ENCODE measurements around the gene ATP5F1A. TPM values are rescaled to one million over a fixed set of nuclear protein-coding genes. Genes with fewer than 3 reads are reported as not detected.

ATP5F1A gene
- total and polyA plus RNA-seq, 4 donors = 175 to 389 (median 293) TPM

- peaks cover 0 to 2% (median 0%) of the 10 kb centered on the region in 4 donors for H3K9me3 ChIP-seq (ENCODE audit: control insufficient read depth in 4 of 4, insufficient read depth in 3 of 4, low read length in 3 of 4)
- H3K9ac ChIP-seq (ENCODE audit: insufficient read depth in 1 of 2, low read length in 2 of 2) = no peak overlapping the region
- no peak overlapping the region for H3K4me3 ChIP-seq
- ATAC-seq (ENCODE audit: insufficient read depth, low FRiP score) (no peak), DNase-seq (no peak)
- no peaks in the 10 kb centered on the region for H3K27me3 ChIP-seq (ENCODE audit: control insufficient read depth in 3 of 3, insufficient read depth in 3 of 3, low read length in 2 of 3)
- 79 to 87% methylated on average over 1 of the region's 1 CpG for WGBS, 2 donors
- no peaks in the 10 kb centered on the region for H3K36me3 ChIP-seq (ENCODE audit: control insufficient read depth in 4 of 4, insufficient read depth in 4 of 4, low read length in 4 of 4)
- H3K27ac ChIP-seq (ENCODE audit: low read depth in 1 of 2, low read length in 1 of 2) = no peak overlapping the region
- H3K4me1 ChIP-seq (ENCODE audit: control insufficient read depth in 5 of 5, insufficient read depth in 5 of 5, low read length in 5 of 5) = peaks cover 0 to 4% (median 0%) of the 10 kb centered on the region in 5 donors
- no peak for TF ChIP-seq CTCF (IDR thresholded peaks at IDR 0.05; ENCODE audit: control extremely low read depth, extremely low read depth)
Observed at GRCh38 chr18:46061796-46062195, 36.3 kb downstream of the ATP5F1A start.

- H3K27me3 ChIP-seq (ENCODE audit: control insufficient read depth in 3 of 3, insufficient read depth in 3 of 3, low read length in 2 of 3) = no peaks in the 10 kb centered on the region
- no peak overlapping the region for H3K4me3 ChIP-seq
- peaks cover 0 to 4% (median 0%) of the 10 kb centered on the region in 5 donors for H3K4me1 ChIP-seq (ENCODE audit: control insufficient read depth in 5 of 5, insufficient read depth in 5 of 5, low read length in 5 of 5)
- peaks cover 0 to 2% (median 0%) of the 10 kb centered on the region in 4 donors for H3K9me3 ChIP-seq (ENCODE audit: control insufficient read depth in 4 of 4, insufficient read depth in 3 of 4, low read length in 3 of 4)
- H3K36me3 ChIP-seq (ENCODE audit: control insufficient read depth in 4 of 4, insufficient read depth in 4 of 4, low read length in 4 of 4) = no peaks in the 10 kb centered on the region
- no peak overlapping the region for H3K27ac ChIP-seq (ENCODE audit: low read depth in 1 of 2, low read length in 1 of 2)
- ATAC-seq (ENCODE audit: insufficient read depth, low FRiP score) (no peak), DNase-seq (no peak)
- no peak overlapping the region for H3K9ac ChIP-seq (ENCODE audit: insufficient read depth in 1 of 2, low read length in 2 of 2)
- 85 to 92% methylated on average over 3 of the region's 3 CpGs for WGBS, 2 donors
- TF ChIP-seq CTCF (IDR thresholded peaks at IDR 0.05; ENCODE audit: control extremely low read depth, extremely low read depth) = no peak
Observed at GRCh38 chr18:46061387-46061786, 36.7 kb downstream of the ATP5F1A start.

- H3K27me3 ChIP-seq (ENCODE audit: control insufficient read depth in 3 of 3, insufficient read depth in 3 of 3, low read length in 2 of 3) = no peaks in the 10 kb centered on the region
- peaks cover 0 to 4% (median 0%) of the 10 kb centered on the region in 5 donors for H3K4me1 ChIP-seq (ENCODE audit: control insufficient read depth in 5 of 5, insufficient read depth in 5 of 5, low read length in 5 of 5)
- H3K4me3 ChIP-seq = no peak overlapping the region
- no peaks in the 10 kb centered on the region for H3K36me3 ChIP-seq (ENCODE audit: control insufficient read depth in 4 of 4, insufficient read depth in 4 of 4, low read length in 4 of 4)
- no peak for TF ChIP-seq CTCF (IDR thresholded peaks at IDR 0.05; ENCODE audit: control extremely low read depth, extremely low read depth)
- DNase-seq (no peak), ATAC-seq (ENCODE audit: insufficient read depth, low FRiP score) (no peak)
- WGBS, 2 donors = 80 to 83% methylated on average over 3 of the region's 3 CpGs
- peaks cover 0 to 2% (median 0%) of the 10 kb centered on the region in 4 donors for H3K9me3 ChIP-seq (ENCODE audit: control insufficient read depth in 4 of 4, insufficient read depth in 3 of 4, low read length in 3 of 4)
- H3K9ac ChIP-seq (ENCODE audit: insufficient read depth in 1 of 2, low read length in 2 of 2) = no peak overlapping the region
- no peak overlapping the region for H3K27ac ChIP-seq (ENCODE audit: low read depth in 1 of 2, low read length in 1 of 2)
Observed at GRCh38 chr18:46060359-46060841, 37.7 kb downstream of the ATP5F1A start.

- DNase-seq (no peak), ATAC-seq (ENCODE audit: insufficient read depth, low FRiP score) (no peak)
- H3K36me3 ChIP-seq (ENCODE audit: control insufficient read depth in 4 of 4, insufficient read depth in 4 of 4, low read length in 4 of 4) = no peaks in the 10 kb centered on the region
- TF ChIP-seq CTCF (IDR thresholded peaks at IDR 0.05; ENCODE audit: control extremely low read depth, extremely low read depth) = no peak
- H3K9me3 ChIP-seq (ENCODE audit: control insufficient read depth in 4 of 4, insufficient read depth in 3 of 4, low read length in 3 of 4) = no peaks in the 10 kb centered on the region
- 51 to 63% methylated on average over 4 of the region's 4 CpGs for WGBS, 2 donors
- H3K4me1 ChIP-seq (ENCODE audit: control insufficient read depth in 5 of 5, insufficient read depth in 5 of 5, low read length in 5 of 5) = peaks cover 0 to 6% (median 3%) of the 10 kb centered on the region in 5 donors
- H3K27me3 ChIP-seq (ENCODE audit: control insufficient read depth in 3 of 3, insufficient read depth in 3 of 3, low read length in 2 of 3) = no peaks in the 10 kb centered on the region
- no peak overlapping the region for H3K27ac ChIP-seq (ENCODE audit: low read depth in 1 of 2, low read length in 1 of 2)
- no peak overlapping the region for H3K9ac ChIP-seq (ENCODE audit: insufficient read depth in 1 of 2, low read length in 2 of 2)
- H3K4me3 ChIP-seq = no peak overlapping the region
Observed at GRCh38 chr18:46055838-46056230, 42.3 kb downstream of the ATP5F1A start.
